Adrenal gland (tissue), 5 donors: Measurements from ENCODE around the gene ALPK3.

Experiments used
- POLR2A ChIP-seq, 2 donors: fragments of 450-650 bp; IDR thresholded peaks; one replicate each; pipeline ENCODE4 v1.6.1; 2017; ENCODE audit warnings: antibody characterized with exemption in 2 of 2, mild to moderate bottlenecking in 2 of 2, moderate library complexity in 1 of 2
- TF ChIP-seq, protein P1 (sequence below), 6 experiments: fragments of 450-650 bp in 4 of 6; fragments of 200-600 bp in 2 of 6; sonication (generic) in 1 of 6; IDR thresholded peaks; 1 replicate in 5 of 6; 2 replicates in 1 of 6; pipeline versions ENCODE4 v1.5.1 to v1.8.0; 2016 to 2021; ENCODE audit warnings: antibody characterized with exemption in 6 of 6, mild to moderate bottlenecking in 2 of 6, moderate library complexity in 1 of 6
- donor health status: DM: no; HTN: no; CAD: no.

DNA sequence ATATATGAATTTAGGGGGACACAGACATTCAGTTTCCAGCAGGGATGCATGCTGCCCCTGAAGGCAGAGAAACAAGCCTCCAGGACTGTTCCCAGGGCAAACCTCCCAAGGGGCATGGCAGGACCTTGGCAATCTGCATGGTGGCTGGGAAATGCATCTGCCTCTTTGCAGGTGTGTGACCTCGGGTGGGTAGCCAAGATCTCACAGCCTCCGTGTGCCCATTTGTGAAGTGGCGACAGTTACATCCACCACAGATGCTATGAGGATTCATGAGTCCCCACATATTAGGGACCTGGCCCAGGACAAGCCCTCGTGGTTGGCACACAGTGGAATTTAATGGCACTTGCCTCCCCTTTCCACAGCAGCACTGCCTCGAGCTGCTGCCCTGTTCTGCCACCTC lies 97.2 kb downstream of the ALPK3 start:
- TF ChIP-seq, protein P1, sequence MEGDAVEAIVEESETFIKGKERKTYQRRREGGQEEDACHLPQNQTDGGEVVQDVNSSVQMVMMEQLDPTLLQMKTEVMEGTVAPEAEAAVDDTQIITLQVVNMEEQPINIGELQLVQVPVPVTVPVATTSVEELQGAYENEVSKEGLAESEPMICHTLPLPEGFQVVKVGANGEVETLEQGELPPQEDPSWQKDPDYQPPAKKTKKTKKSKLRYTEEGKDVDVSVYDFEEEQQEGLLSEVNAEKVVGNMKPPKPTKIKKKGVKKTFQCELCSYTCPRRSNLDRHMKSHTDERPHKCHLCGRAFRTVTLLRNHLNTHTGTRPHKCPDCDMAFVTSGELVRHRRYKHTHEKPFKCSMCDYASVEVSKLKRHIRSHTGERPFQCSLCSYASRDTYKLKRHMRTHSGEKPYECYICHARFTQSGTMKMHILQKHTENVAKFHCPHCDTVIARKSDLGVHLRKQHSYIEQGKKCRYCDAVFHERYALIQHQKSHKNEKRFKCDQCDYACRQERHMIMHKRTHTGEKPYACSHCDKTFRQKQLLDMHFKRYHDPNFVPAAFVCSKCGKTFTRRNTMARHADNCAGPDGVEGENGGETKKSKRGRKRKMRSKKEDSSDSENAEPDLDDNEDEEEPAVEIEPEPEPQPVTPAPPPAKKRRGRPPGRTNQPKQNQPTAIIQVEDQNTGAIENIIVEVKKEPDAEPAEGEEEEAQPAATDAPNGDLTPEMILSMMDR (IDR thresholded peaks at IDR 0.05): no peak
- TF ChIP-seq POLR2A (IDR thresholded peaks at IDR 0.05): no peak
